ENCODE measurements around the gene VPS25. TPM values are rescaled to one million over a fixed set of nuclear protein-coding genes. Genes with fewer than 3 reads are reported as not detected.

Gene VPS25
- total RNA-seq, 1 experiment from 2014 or later: 101 TPM

DNA sequence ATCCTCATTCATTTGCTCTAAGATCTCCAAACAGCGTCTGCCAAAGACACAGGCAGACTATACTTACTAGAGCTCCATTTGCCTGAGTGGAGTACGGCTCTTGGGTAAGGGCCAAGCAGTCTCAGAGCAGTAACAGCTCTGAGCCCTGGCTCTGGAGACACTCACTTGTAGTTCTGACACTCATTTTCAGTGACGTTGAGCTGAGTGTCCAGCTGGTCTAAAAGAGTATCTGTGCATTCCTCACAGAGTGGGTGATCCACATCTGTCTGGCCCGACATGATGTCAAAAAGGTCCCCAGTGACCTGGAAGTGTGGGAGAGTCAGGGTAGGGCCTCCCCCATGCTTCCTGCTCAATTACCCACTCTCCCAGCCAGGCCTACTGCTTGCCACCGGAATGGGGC is 45.1 kb downstream of the VPS25 start:
- Histone ChIP-seq H3K4me3 (no peak overlapping the region), H3K27ac (no peak overlapping the region)
- no peak for DNase-seq (ENCODE audit: low read depth in 1 of 2, low spot score in 2 of 2)

DNA sequence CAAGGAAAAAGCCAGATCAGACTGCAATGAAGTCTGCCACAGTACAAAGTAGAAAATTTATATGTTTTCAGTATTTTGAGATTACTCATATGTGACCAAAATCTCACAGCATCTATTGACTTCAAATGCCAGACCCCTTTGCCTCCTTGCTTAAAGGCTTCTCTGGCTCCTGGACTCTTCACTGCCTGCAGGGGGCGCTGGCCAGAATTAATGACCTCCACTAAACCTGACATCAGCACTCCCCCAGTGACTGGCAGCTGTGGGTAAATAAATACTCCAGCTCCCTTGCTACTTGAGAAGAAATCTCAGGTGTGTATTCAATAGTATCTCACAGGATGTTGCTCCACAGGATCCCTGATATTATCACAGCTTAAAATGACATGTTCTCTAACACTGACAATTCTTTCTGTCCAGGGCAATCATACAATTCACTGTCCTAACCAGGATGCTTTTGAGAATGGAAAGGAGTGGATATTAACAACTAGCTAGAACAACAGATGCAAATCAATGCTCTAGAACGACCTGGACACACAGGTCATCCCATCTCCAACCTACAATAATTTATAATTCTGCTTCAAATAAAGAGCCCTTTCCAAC is 46.8 kb downstream of the VPS25 start:
- Histone ChIP-seq H3K9me3 (replicated peaks) (no peaks in the 10 kb centered on the region), H3K4me3 (no peak overlapping the region), H3K27me3 (replicated peaks) (no peaks in the 10 kb centered on the region), H3K4me1 (replicated peaks) (peaks cover 23% of the 10 kb centered on the region), H3K27ac (no peak overlapping the region), H3K36me3 (peaks cover 79% of the 10 kb centered on the region)
- peak; percentile 28 to 69 for DNase-seq (ENCODE audit: low read depth in 1 of 2, low spot score in 2 of 2)

More for the DNA sequence above, 45.1 kb downstream of the VPS25 start:
- no peaks in the 10 kb centered on the region for H3K9me3 ChIP-seq (replicated peaks)
- peaks cover 85% of the 10 kb centered on the region for H3K36me3 ChIP-seq
- H3K27me3 ChIP-seq (replicated peaks): no peaks in the 10 kb centered on the region
- peaks cover 25% of the 10 kb centered on the region for H3K4me1 ChIP-seq (replicated peaks)

GRCh38 chr17:42821176-42821575 is 47.9 kb downstream of the VPS25 start:
- Histone ChIP-seq H3K27ac (no peak overlapping the region), H3K36me3 (peaks cover 68% of the 10 kb centered on the region)
- DNase-seq (ENCODE audit: low read depth in 1 of 2, low spot score in 2 of 2): no peak

DNA sequence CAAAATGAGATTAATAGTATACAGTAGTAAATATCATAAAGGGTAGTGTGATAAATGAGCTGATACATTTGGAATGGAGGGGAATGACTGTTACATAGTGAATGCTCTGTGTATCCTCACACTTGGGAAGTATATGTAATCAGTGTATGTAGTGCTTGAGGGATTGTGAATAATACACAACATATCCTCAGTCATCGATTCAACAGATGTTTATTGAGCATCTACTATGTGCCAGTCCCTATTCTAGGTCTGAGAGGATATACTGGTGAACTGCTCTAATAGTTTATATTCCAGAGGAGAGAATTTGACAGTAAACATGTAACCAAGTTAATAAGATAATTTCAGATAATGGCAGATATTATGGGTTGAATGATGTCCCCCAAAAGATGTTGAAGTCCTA is 54.2 kb downstream of the VPS25 start:
- DNase-seq (ENCODE audit: low read depth in 1 of 2, low spot score in 2 of 2): no peak
- no peak overlapping the region for H3K27ac ChIP-seq
- H3K4me3 ChIP-seq: no peak overlapping the region
- peaks cover 10% of the 10 kb centered on the region; the same call in 1 of the 2 replicates for H3K36me3 ChIP-seq
- no peaks in the 10 kb centered on the region for H3K9me3 ChIP-seq (replicated peaks)
- peaks cover 12% of the 10 kb centered on the region; the same call in 1 of the 2 replicates for H3K27me3 ChIP-seq (replicated peaks)
- peaks cover 15% of the 10 kb centered on the region for H3K4me1 ChIP-seq (replicated peaks)

More at GRCh38 chr17:42821176-42821575, 47.9 kb downstream of the VPS25 start:
- no peak overlapping the region for H3K4me3 ChIP-seq
- no peaks in the 10 kb centered on the region for H3K9me3 ChIP-seq (replicated peaks)
- peaks cover 13% of the 10 kb centered on the region for H3K4me1 ChIP-seq (replicated peaks)
- H3K27me3 ChIP-seq (replicated peaks): no peaks in the 10 kb centered on the region

Other genes with a start within 250 kb of the VPS25 start
- 16.2 and 26.8 TPM in 2 replicates for gene NAGLU, start 237.2 kb upstream of the VPS25 start, total RNA-seq (2014; rRNA removed; shearing (Covaris generic))
- gene HSD17B1, start 220.5 kb upstream of the VPS25 start, total RNA-seq (2014; rRNA removed; shearing (Covaris generic)): 0.13 and 1.5 TPM in 2 replicates
- 10.2 and 15.4 TPM in 2 replicates for gene COASY, start 211.3 kb upstream of the VPS25 start, total RNA-seq (2014; rRNA removed; shearing (Covaris generic))
- gene MLX, start 206.3 kb upstream of the VPS25 start, total RNA-seq (2014; rRNA removed; shearing (Covaris generic)): 20.1 and 35.0 TPM in 2 replicates
- gene PSMC3IP, start 195.7 kb upstream of the VPS25 start, total RNA-seq (2014; rRNA removed; shearing (Covaris generic)): 18.4 and 22.3 TPM in 2 replicates
- gene RETREG3, start 164.1 kb upstream of the VPS25 start, total RNA-seq (2014; rRNA removed; shearing (Covaris generic)): 27.0 and 30.4 TPM in 2 replicates
- gene TUBG1, start 163.8 kb upstream of the VPS25 start, total RNA-seq (2014; rRNA removed; shearing (Covaris generic)): 45.5 and 81.4 TPM in 2 replicates
- gene TUBG2, start 114.2 kb upstream of the VPS25 start, total RNA-seq (2014; rRNA removed; shearing (Covaris generic)): 0.92 and 3.5 TPM in 2 replicates
- 3.8 and 8.8 TPM in 2 replicates for gene PLEKHH3, start 96.5 kb upstream of the VPS25 start, total RNA-seq (2014; rRNA removed; shearing (Covaris generic))
- not detected in 2 replicates for gene CCR10, start 91.6 kb upstream of the VPS25 start, total RNA-seq (2014; rRNA removed; shearing (Covaris generic))
- gene CNTNAP1, start 90.9 kb upstream of the VPS25 start, total RNA-seq (2014; rRNA removed; shearing (Covaris generic)): 0.34 and 1.1 TPM in 2 replicates
- 5.2 and 16.3 TPM in 2 replicates for gene EZH1, start 28.4 kb upstream of the VPS25 start, total RNA-seq (2014; rRNA removed; shearing (Covaris generic))
- gene RAMP2, start 12.2 kb upstream of the VPS25 start, total RNA-seq (2014; rRNA removed; shearing (Covaris generic)): not detected in 2 replicates
- gene WNK4, start 7.2 kb downstream of the VPS25 start, total RNA-seq (2014; rRNA removed; shearing (Covaris generic)): 0.25 TPM in 1 of 2 replicates, not detected in the other
- gene COA3, start 25.3 kb downstream of the VPS25 start, total RNA-seq (2014; rRNA removed; shearing (Covaris generic)): 85.0 and 110 TPM in 2 replicates
- gene CNTD1, start 25.4 kb downstream of the VPS25 start, total RNA-seq (2014; rRNA removed; shearing (Covaris generic)): 0.18 TPM in 1 of 2 replicates, not detected in the other
- gene BECN1, start 50.8 kb downstream of the VPS25 start, total RNA-seq (2014; rRNA removed; shearing (Covaris generic)): 69.9 and 87.8 TPM in 2 replicates
- gene PSME3, start 59.9 kb downstream of the VPS25 start, total RNA-seq (2014; rRNA removed; shearing (Covaris generic)): 109 and 122 TPM in 2 replicates
- 0.42 TPM in 1 of 2 replicates, not detected in the other for gene AOC2, start 71.1 kb downstream of the VPS25 start, total RNA-seq (2014; rRNA removed; shearing (Covaris generic))
- not detected in 2 replicates for gene AOC3, start 77.8 kb downstream of the VPS25 start, total RNA-seq (2014; rRNA removed; shearing (Covaris generic))
- gene G6PC1, start 127.3 kb downstream of the VPS25 start, total RNA-seq (2014; rRNA removed; shearing (Covaris generic)): not detected in 2 replicates
- 29.8 and 59.7 TPM in 2 replicates for gene AARSD1, start 191.0 kb downstream of the VPS25 start, total RNA-seq (2014; rRNA removed; shearing (Covaris generic))
- 1.2 and 2.1 TPM in 2 replicates for gene PTGES3L, start 206.6 kb downstream of the VPS25 start, total RNA-seq (2014; rRNA removed; shearing (Covaris generic))
- gene RUNDC1, start 207.1 kb downstream of the VPS25 start, total RNA-seq (2014; rRNA removed; shearing (Covaris generic)): 5.7 and 17.0 TPM in 2 replicates
- gene RPL27, start 225.0 kb downstream of the VPS25 start, total RNA-seq (2014; rRNA removed; shearing (Covaris generic)): 605 and 1,189 TPM in 2 replicates
- 16.4 and 17.7 TPM in 2 replicates for gene IFI35, start 233.3 kb downstream of the VPS25 start, total RNA-seq (2014; rRNA removed; shearing (Covaris generic))
- gene VAT1, start 248.9 kb downstream of the VPS25 start, total RNA-seq (2014; rRNA removed; shearing (Covaris generic)): 125 and 144 TPM in 2 replicates

Measured in SJSA1 (cell line).